ENCODE data around the gene KCNQ5.

The KCNQ5 gene

GRCh38 chr6:72642435-72642834 lies 20.6 kb downstream of the KCNQ5 start:
- DNase-seq, result no peak

- DNase-seq, result no peak
Observed at GRCh38 chr6:72643214-72643613, 21.4 kb downstream of the KCNQ5 start.

GRCh38 chr6:72646604-72647485 lies 25.0 kb downstream of the KCNQ5 start:
- no peak for DNase-seq

GRCh38 chr6:72647489-72647888 lies 25.6 kb downstream of the KCNQ5 start:
- DNase-seq, result no peak

GRCh38 chr6:72649032-72649984 lies 27.4 kb downstream of the KCNQ5 start:
- no peak for DNase-seq

GRCh38 chr6:72650081-72650745 lies 28.3 kb downstream of the KCNQ5 start:
- DNase-seq, result no peak

- no peak for DNase-seq
Observed at GRCh38 chr6:72651174-72651573, 29.3 kb downstream of the KCNQ5 start.

- no peak for DNase-seq
Observed at GRCh38 chr6:72651967-72652956, 30.4 kb downstream of the KCNQ5 start.

- DNase-seq, result no peak
Observed at GRCh38 chr6:72653026-72653425, 31.2 kb downstream of the KCNQ5 start.

- DNase-seq, result no peak
Observed at GRCh38 chr6:72654071-72654621, 32.3 kb downstream of the KCNQ5 start.

- DNase-seq, result no peak
Observed at GRCh38 chr6:72657407-72658197, 35.7 kb downstream of the KCNQ5 start.

- no peak for DNase-seq
Observed at GRCh38 chr6:72659754-72660153, 37.9 kb downstream of the KCNQ5 start.

- DNase-seq, result no peak
Observed at GRCh38 chr6:72661411-72661810, 39.5 kb downstream of the KCNQ5 start.

- DNase-seq, result no peak
Observed at GRCh38 chr6:72665599-72665998, 43.7 kb downstream of the KCNQ5 start.

GRCh38 chr6:72669324-72669723 lies 47.5 kb downstream of the KCNQ5 start:
- DNase-seq, result no peak

- no peak for DNase-seq
Observed at GRCh38 chr6:72672906-72673305, 51.0 kb downstream of the KCNQ5 start.

GRCh38 chr6:72674842-72675241 lies 53.0 kb downstream of the KCNQ5 start:
- DNase-seq, result no peak

- no peak for DNase-seq
Observed at GRCh38 chr6:72675396-72675795, 53.5 kb downstream of the KCNQ5 start.

- no peak for DNase-seq
Observed at GRCh38 chr6:72676995-72677394, 55.1 kb downstream of the KCNQ5 start.

GRCh38 chr6:72677740-72678139 lies 55.9 kb downstream of the KCNQ5 start:
- DNase-seq, result no peak

- no peak for DNase-seq
Observed at GRCh38 chr6:72683797-72684196, 61.9 kb downstream of the KCNQ5 start.
